SK-N-SH (cell line): ENCODE data around the gene LRP1. TPM values are rescaled to one million over a fixed set of nuclear protein-coding genes. Genes with fewer than 3 reads are reported as not detected.

ENCODE experiments used
- CTCF ChIA-PET: fragments of 300-600, 350-600 bp; formaldehyde crosslinking; extraction: SDS; loops from one replicate; lab custom pipeline; 2021; lab: Yijun Ruan, JAX
- POLR2A ChIA-PET: fragments of 350-600 bp; sonication (Branson Sonifier 250); formaldehyde crosslinking; extraction: SDS; loops from one replicate; lab custom pipeline; 2020; ENCODE audit warnings: antibody characterized with exemption, inconsistent platforms; lab: Yijun Ruan, JAX
- DNase-seq: peaks from one replicate; pipeline ENCODE4 v3.0.0; 2012
- H2AFZ ChIP-seq: fragments of 200-600 bp; sonication (generic); 2 replicates; pipeline ENCODE4 v1.8.1; 2016; ENCODE audit warnings: antibody characterized with exemption, mild to moderate bottlenecking, low read depth
- H3F3A ChIP-seq: fragments of 200-600 bp; sonication (generic); replicated peaks from 2 replicates; pipeline ENCODE3; 2016; ENCODE audit warnings: antibody characterized with exemption, mild to moderate bottlenecking; ENCODE audit not compliant: insufficient read depth
- H3K27ac ChIP-seq, 2 experiments: fragments of 200-500 bp in 1 of 2; fragments of 200-600 bp in 1 of 2; sonication (Bioruptor generic) in 1 of 2; sonication (generic), shearing (Covaris generic) in 1 of 2; 2 replicates each; pipeline versions ENCODE4 v1.5.1 to v1.6.1; 2014 to 2016; ENCODE audit warnings: low read depth in 2 of 2, inconsistent platforms in 1 of 2, low read length in 1 of 2, mild to moderate bottlenecking in 1 of 2, mixed read lengths in 1 of 2
- H3K27me3 ChIP-seq: fragments of 200-600 bp; sonication (generic), shearing (Covaris generic); 2 replicates; pipeline ENCODE4 v1.6.1; 2016; ENCODE audit warnings: mixed run types; ENCODE audit not compliant: insufficient read depth
- H3K36me3 ChIP-seq, 2 experiments: fragments of 200-500 bp in 1 of 2; fragments of 200-600 bp in 1 of 2; sonication (Bioruptor generic) in 1 of 2; sonication (generic) in 1 of 2; replicated peaks in 1 of 2; 2 replicates each; pipeline versions ENCODE3 to v1.5.1; 2014 to 2016; ENCODE audit warnings: low read length in 1 of 2, mild to moderate bottlenecking in 1 of 2; ENCODE audit not compliant: insufficient read depth in 2 of 2, control insufficient read depth in 1 of 2
- H3K4me1 ChIP-seq, 2 experiments: fragments of 200-500 bp in 1 of 2; fragments of 200-600 bp in 1 of 2; sonication (Bioruptor generic) in 1 of 2; sonication (generic), shearing (Covaris generic) in 1 of 2; 2 replicates each; pipeline versions ENCODE4 v1.5.1 to v1.6.1; 2014 to 2016; ENCODE audit warnings: low read depth in 1 of 2, low read length in 1 of 2, mixed run types in 1 of 2; ENCODE audit not compliant: insufficient read depth in 2 of 2, control insufficient read depth in 1 of 2
- H3K4me2 ChIP-seq: fragments of 200-600 bp; sonication (generic), shearing (Covaris generic); 2 replicates; pipeline ENCODE4 v1.6.1; 2017; ENCODE audit warnings: mixed run types
- H3K4me3 ChIP-seq, 2 experiments: fragments of 200-500 bp in 1 of 2; fragments of 200-600 bp in 1 of 2; sonication (Bioruptor generic) in 1 of 2; sonication (generic), shearing (Covaris generic) in 1 of 2; 2 replicates each; pipeline versions ENCODE4 v1.5.1 to v1.8.1; 2014 to 2016; ENCODE audit warnings: low read depth in 2 of 2, inconsistent platforms in 1 of 2, low read length in 1 of 2, mild to moderate bottlenecking in 1 of 2, mixed read lengths in 1 of 2, moderate library complexity in 1 of 2
- H3K79me2 ChIP-seq: fragments of 200-600 bp; sonication (generic); 2 replicates; pipeline ENCODE4 v1.8.1; 2017; ENCODE audit warnings: mild to moderate bottlenecking; ENCODE audit not compliant: insufficient read depth
- H3K9ac ChIP-seq: fragments of 200-600 bp; sonication (generic); 2 replicates; pipeline ENCODE4 v1.6.1; 2017; ENCODE audit warnings: mixed run types
- H3K9me2 ChIP-seq: fragments of 200-600 bp; sonication (generic); 2 replicates; pipeline ENCODE4 v1.6.1; 2017; ENCODE audit warnings: mixed run types
- H3K9me3 ChIP-seq: fragments of 200-600 bp; sonication (generic); 2 replicates; pipeline ENCODE4 v1.6.1; 2017; ENCODE audit warnings: mixed run types, mild to moderate bottlenecking, moderate library complexity
- H4K20me1 ChIP-seq: fragments of 200-600 bp; sonication (generic); 2 replicates; pipeline ENCODE4 v1.6.1; 2017; ENCODE audit warnings: mild to moderate bottlenecking, mixed run types; ENCODE audit not compliant: insufficient read depth
- ELF1 ChIP-seq: IDR thresholded peaks from 2 replicates; pipeline ENCODE4 v1.4.0; 2012
- EZH2phosphoT487 ChIP-seq: fragments of 200-600 bp; sonication (generic); IDR thresholded peaks from 2 replicates; pipeline ENCODE4 v1.6.1; 2017; ENCODE audit warnings: low read depth, mixed run types, mild to moderate bottlenecking, antibody characterized with exemption, moderate library complexity, borderline replicate concordance
- FOSL2 ChIP-seq: IDR thresholded peaks from 2 replicates; pipeline ENCODE4 v1.4.0; 2012; ENCODE audit warnings: low read depth, mild to moderate bottlenecking, moderate library complexity, borderline replicate concordance
- GABPA ChIP-seq: IDR thresholded peaks from 2 replicates; pipeline ENCODE4 v1.4.0; 2012; ENCODE audit warnings: low read depth, mild to moderate bottlenecking
- GATA2 ChIP-seq: sonication (generic); formaldehyde crosslinking; IDR thresholded peaks from 2 replicates; pipeline ENCODE4 v1.5.0; 2020; ENCODE audit warnings: mild to moderate bottlenecking, missing genetic modification reagents
- MEF2A ChIP-seq: IDR thresholded peaks from 2 replicates; pipeline ENCODE4 v1.4.0; 2012; ENCODE audit warnings: low read depth, borderline replicate concordance
- MXI1 ChIP-seq: IDR thresholded peaks from 2 replicates; pipeline ENCODE4 v1.6.1; 2012; ENCODE audit warnings: mild to moderate bottlenecking, low read depth, low read length, improper control_type of control experiment
- NFIC ChIP-seq: IDR thresholded peaks from 2 replicates; pipeline ENCODE4 v1.4.0; 2012; ENCODE audit warnings: borderline replicate concordance
- NRF1 ChIP-seq: IDR thresholded peaks from 2 replicates; pipeline ENCODE4 v1.6.1; 2012; ENCODE audit warnings: low read depth, mild to moderate bottlenecking, low read length
- POLR2AphosphoS5 ChIP-seq: IDR thresholded peaks from 2 replicates; pipeline ENCODE4 v1.6.1; 2012; ENCODE audit warnings: low read depth, low read length
- RAD21 ChIP-seq: IDR thresholded peaks from 2 replicates; pipeline ENCODE4 v1.6.1; 2012; ENCODE audit warnings: mild to moderate bottlenecking, low read length
- RXRA ChIP-seq: IDR thresholded peaks from 2 replicates; pipeline ENCODE4 v1.4.0; 2012; ENCODE audit warnings: low read depth, mild to moderate bottlenecking, borderline replicate concordance
- SIN3A ChIP-seq: IDR thresholded peaks from 2 replicates; pipeline ENCODE4 v1.6.1; 2012; ENCODE audit warnings: low read depth, mild to moderate bottlenecking, low read length, moderate library complexity, borderline replicate concordance
- SMC3 ChIP-seq: IDR thresholded peaks from 2 replicates; pipeline ENCODE4 v1.6.1; 2012; ENCODE audit warnings: low read depth, low read length, improper control_type of control experiment
- TCF12 ChIP-seq: IDR thresholded peaks from 2 replicates; pipeline ENCODE4 v1.4.0; 2012
- WGBS: methylation state at CpG from one replicate; pipeline ENCODE4 v1.1.6; 2017; ENCODE audit warnings: low lambda C conversion rate; 5-methylcytosine and 5-hydroxymethylcytosine counted together
- polyA plus RNA-seq, 3 experiments: library from polyadenylated mRNA; depleted of rRNA; stranded (reverse); fragments of >200 nt; gene quantifications; 2 replicates each; pipeline ENCODE4 v1.2.3, GENCODE V29; 2012
- TF ChIP-seq, protein P1 (sequence below): IDR thresholded peaks from 2 replicates; pipeline ENCODE4 v1.4.0; 2012; ENCODE audit warnings: low read depth
- TF ChIP-seq, protein P2 (sequence below): IDR thresholded peaks from 2 replicates; pipeline ENCODE4 v1.4.0; 2012; ENCODE audit warnings: low read depth, borderline replicate concordance
- TF ChIP-seq, protein P3 (sequence below): IDR thresholded peaks from 2 replicates; pipeline ENCODE4; 2012
- TF ChIP-seq, protein P4 (sequence below): fragments of 200-600 bp; sonication (generic); IDR thresholded peaks from 2 replicates; pipeline ENCODE4 v1.6.1; 2017; ENCODE audit warnings: antibody characterized with exemption, mild to moderate bottlenecking, moderate library complexity
- TF ChIP-seq, protein P5 (sequence below): fragments of 150-350 bp; IDR thresholded peaks from 2 replicates; pipeline ENCODE4 v1.6.1; 2016; ENCODE audit warnings: mild to moderate bottlenecking, low read depth, low read length
- TF ChIP-seq, protein P6 (sequence below): IDR thresholded peaks from 2 replicates; pipeline ENCODE4 v1.4.0; 2012; ENCODE audit warnings: low read depth, borderline replicate concordance

The LRP1 gene
- polyA plus RNA-seq, 1 of the 3 experiments (the other 2 are of a cell fraction) = 55.0 TPM

DNA sequence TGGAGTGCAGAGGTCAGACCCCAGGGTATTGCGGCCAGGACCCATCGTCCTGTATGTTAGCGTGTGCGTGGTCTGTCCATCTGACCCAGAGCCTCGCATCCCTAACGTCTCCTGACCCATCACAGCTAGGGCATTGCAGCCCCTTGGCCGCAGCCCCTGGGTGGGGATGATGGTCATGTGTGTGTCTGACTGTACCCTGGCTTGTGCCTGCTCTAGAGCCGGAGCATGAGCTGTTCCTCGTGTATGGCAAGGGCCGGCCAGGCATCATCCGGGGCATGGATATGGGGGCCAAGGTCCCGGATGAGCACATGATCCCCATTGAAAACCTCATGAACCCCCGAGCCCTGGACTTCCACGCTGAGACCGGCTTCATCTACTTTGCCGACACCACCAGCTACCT lies 29.9 kb downstream of the LRP1 start:
- H3K9me3 ChIP-seq = no peaks in the 10 kb centered on the region
- ChIA-PET POLR2A (no interaction called here), CTCF (interaction anchor here (1.1 to 33.3 kb wide), 6 partner anchors 20 to 46 kb away, joined by 3 to 616 read pairs (median 6); no protein-coding TSS in a partner anchor)
- TF ChIP-seq NRF1 (no peak), SMC3 (no peak), FOSL2 (no peak), SIN3A (no peak), MEF2A (no peak), GABPA (no peak), TCF12 (no peak)
- TF ChIP-seq, protein P1, sequence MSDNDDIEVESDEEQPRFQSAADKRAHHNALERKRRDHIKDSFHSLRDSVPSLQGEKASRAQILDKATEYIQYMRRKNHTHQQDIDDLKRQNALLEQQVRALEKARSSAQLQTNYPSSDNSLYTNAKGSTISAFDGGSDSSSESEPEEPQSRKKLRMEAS = no peak
- TF ChIP-seq, protein P2, sequence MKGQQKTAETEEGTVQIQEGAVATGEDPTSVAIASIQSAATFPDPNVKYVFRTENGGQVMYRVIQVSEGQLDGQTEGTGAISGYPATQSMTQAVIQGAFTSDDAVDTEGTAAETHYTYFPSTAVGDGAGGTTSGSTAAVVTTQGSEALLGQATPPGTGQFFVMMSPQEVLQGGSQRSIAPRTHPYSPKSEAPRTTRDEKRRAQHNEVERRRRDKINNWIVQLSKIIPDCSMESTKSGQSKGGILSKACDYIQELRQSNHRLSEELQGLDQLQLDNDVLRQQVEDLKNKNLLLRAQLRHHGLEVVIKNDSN = no peak
- H2AFZ ChIP-seq = no peak overlapping the region
- 97% methylated on average over 11 of the region's 16 CpGs for WGBS
- H3K36me3 ChIP-seq = peaks cover 43 to 76% of the 10 kb centered on the region in 2 experiments
- peak overlapping the region in 1 of 2 experiments; percentile 62; a peak in 1 of 4 replicates for H3K27ac ChIP-seq
- H3K9me2 ChIP-seq = no peaks in the 10 kb centered on the region
- peaks cover 4 to 36% of the 10 kb centered on the region in 2 experiments; a peak in 3 of 4 replicates for H3K4me1 ChIP-seq
- H3K27me3 ChIP-seq = no peaks in the 10 kb centered on the region
- no peaks in the 10 kb centered on the region for H4K20me1 ChIP-seq
- DNase-seq = no peak
- no peak overlapping the region for H3K9ac ChIP-seq
- no peaks in the 10 kb centered on the region for H3F3A ChIP-seq
- H3K4me2 ChIP-seq = no peak overlapping the region
- no peaks in the 10 kb centered on the region for H3K79me2 ChIP-seq
- H3K4me3 ChIP-seq = no peak overlapping the region

DNA sequence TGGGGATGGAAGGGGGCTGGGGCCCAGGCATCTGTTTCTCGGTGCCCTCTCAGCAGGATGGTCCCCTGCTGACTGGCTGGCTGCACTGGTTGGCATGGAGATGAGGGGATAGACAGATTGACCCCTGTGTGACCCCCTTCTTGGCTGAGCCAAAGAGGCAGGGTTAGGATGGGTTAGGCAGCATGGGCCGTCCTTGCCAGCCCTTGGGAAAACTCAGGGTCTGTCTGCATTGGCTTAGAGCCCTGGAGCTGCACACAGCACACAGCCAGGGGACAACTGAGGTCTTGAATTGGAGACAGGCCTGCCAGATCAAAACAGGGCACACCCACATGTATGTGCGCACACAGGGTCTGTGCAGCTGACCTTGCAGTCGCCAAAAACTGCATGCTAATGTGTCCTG lies 30.4 kb downstream of the LRP1 start:
- Histone ChIP-seq H3F3A (no peaks in the 10 kb centered on the region), H3K36me3 (peaks cover 43 to 79% of the 10 kb centered on the region in 2 experiments), H3K9me3 (no peaks in the 10 kb centered on the region), H4K20me1 (no peaks in the 10 kb centered on the region), H3K9me2 (no peaks in the 10 kb centered on the region), H3K4me3 (no peak overlapping the region), H3K27me3 (no peaks in the 10 kb centered on the region), H3K4me2 (no peak overlapping the region), H3K4me1 (peaks cover 0 to 33% of the 10 kb centered on the region in 2 experiments; a peak in 2 of 4 replicates), H2AFZ (no peak overlapping the region), H3K79me2 (0 out of 2 replicates have a peak, but pooled peaks cover under 1% of the 10 kb centered on the region), H3K9ac (no peak overlapping the region), H3K27ac (peak overlapping the region in 1 of 2 experiments; percentile 62; a peak in 2 of 4 replicates)
- DNase-seq = peak; percentile 39
- CTCF ChIA-PET = interaction anchor here (1.1 to 33.3 kb wide), 6 partner anchors 21 to 46 kb away, joined by 3 to 616 read pairs (median 6); no protein-coding TSS in a partner anchor
- POLR2A ChIA-PET = interaction anchor here (1.6 kb wide), 1 partner anchor 31 kb away, joined by 4 read pairs; the partner anchor contains the start of gene LRP1
- 90% methylated on average over 4 of the region's 4 CpGs for WGBS
- TF ChIP-seq, protein P3, sequence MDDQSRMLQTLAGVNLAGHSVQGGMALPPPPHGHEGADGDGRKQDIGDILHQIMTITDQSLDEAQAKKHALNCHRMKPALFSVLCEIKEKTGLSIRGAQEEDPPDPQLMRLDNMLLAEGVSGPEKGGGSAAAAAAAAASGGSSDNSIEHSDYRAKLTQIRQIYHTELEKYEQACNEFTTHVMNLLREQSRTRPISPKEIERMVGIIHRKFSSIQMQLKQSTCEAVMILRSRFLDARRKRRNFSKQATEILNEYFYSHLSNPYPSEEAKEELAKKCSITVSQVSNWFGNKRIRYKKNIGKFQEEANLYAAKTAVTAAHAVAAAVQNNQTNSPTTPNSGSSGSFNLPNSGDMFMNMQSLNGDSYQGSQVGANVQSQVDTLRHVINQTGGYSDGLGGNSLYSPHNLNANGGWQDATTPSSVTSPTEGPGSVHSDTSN = no peak
- TF ChIP-seq POLR2AphosphoS5 (no peak), RAD21 (no peak), SMC3 (no peak), TCF12 (no peak), NFIC (no peak), MXI1 (no peak), ELF1 (no peak), EZH2phosphoT487 (no peak), GATA2 (CRISPR knock-in tag) (no peak), RXRA (no peak)
- TF ChIP-seq, protein P4, sequence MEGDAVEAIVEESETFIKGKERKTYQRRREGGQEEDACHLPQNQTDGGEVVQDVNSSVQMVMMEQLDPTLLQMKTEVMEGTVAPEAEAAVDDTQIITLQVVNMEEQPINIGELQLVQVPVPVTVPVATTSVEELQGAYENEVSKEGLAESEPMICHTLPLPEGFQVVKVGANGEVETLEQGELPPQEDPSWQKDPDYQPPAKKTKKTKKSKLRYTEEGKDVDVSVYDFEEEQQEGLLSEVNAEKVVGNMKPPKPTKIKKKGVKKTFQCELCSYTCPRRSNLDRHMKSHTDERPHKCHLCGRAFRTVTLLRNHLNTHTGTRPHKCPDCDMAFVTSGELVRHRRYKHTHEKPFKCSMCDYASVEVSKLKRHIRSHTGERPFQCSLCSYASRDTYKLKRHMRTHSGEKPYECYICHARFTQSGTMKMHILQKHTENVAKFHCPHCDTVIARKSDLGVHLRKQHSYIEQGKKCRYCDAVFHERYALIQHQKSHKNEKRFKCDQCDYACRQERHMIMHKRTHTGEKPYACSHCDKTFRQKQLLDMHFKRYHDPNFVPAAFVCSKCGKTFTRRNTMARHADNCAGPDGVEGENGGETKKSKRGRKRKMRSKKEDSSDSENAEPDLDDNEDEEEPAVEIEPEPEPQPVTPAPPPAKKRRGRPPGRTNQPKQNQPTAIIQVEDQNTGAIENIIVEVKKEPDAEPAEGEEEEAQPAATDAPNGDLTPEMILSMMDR = no peak
- TF ChIP-seq, protein P5, sequence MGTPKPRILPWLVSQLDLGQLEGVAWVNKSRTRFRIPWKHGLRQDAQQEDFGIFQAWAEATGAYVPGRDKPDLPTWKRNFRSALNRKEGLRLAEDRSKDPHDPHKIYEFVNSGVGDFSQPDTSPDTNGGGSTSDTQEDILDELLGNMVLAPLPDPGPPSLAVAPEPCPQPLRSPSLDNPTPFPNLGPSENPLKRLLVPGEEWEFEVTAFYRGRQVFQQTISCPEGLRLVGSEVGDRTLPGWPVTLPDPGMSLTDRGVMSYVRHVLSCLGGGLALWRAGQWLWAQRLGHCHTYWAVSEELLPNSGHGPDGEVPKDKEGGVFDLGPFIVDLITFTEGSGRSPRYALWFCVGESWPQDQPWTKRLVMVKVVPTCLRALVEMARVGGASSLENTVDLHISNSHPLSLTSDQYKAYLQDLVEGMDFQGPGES = no peak
- TF ChIP-seq, protein P6, sequence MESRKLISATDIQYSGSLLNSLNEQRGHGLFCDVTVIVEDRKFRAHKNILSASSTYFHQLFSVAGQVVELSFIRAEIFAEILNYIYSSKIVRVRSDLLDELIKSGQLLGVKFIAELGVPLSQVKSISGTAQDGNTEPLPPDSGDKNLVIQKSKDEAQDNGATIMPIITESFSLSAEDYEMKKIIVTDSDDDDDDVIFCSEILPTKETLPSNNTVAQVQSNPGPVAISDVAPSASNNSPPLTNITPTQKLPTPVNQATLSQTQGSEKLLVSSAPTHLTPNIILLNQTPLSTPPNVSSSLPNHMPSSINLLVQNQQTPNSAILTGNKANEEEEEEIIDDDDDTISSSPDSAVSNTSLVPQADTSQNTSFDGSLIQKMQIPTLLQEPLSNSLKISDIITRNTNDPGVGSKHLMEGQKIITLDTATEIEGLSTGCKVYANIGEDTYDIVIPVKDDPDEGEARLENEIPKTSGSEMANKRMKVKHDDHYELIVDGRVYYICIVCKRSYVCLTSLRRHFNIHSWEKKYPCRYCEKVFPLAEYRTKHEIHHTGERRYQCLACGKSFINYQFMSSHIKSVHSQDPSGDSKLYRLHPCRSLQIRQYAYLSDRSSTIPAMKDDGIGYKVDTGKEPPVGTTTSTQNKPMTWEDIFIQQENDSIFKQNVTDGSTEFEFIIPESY = no peak
